Mesendoderm (in vitro differentiated cells): ENCODE measurements around the gene MORN5.

Experiments used
- DNase-seq: peaks from one replicate; pipeline ENCODE4 v3.0.0; 2013
- H2AK5ac ChIP-seq: 2 replicates; pipeline ENCODE4 v1.6.1; 2013; ENCODE audit warnings: low read length, inconsistent platforms
- H2BK120ac ChIP-seq: 2 replicates; pipeline ENCODE4 v1.6.1; 2013; ENCODE audit warnings: low read depth, mild to moderate bottlenecking, low read length, moderate library complexity, mixed read lengths
- H2BK15ac ChIP-seq: replicated peaks from 2 replicates; pipeline ENCODE4 v1.6.1; 2013; ENCODE audit warnings: low read depth, mild to moderate bottlenecking, moderate library complexity
- H2BK5ac ChIP-seq: 2 replicates; pipeline ENCODE4 v1.6.1; 2013; ENCODE audit warnings: low read length, inconsistent platforms
- H3K18ac ChIP-seq: 2 replicates; pipeline ENCODE4 v1.6.1; 2013; ENCODE audit warnings: mild to moderate bottlenecking, low read length, mixed read lengths
- H3K23ac ChIP-seq: one replicate; pipeline ENCODE4 v1.6.1; 2013; ENCODE audit warnings: low read length
- H3K27ac ChIP-seq: 2 replicates; pipeline ENCODE4 v1.5.1; 2013; ENCODE audit warnings: low read depth, mild to moderate bottlenecking, inconsistent platforms, low read length, moderate library complexity
- H3K27me3 ChIP-seq: 2 replicates; pipeline ENCODE4 v1.6.1; 2013; ENCODE audit warnings: low read length, control low read depth, mild to moderate bottlenecking, inconsistent platforms; ENCODE audit not compliant: insufficient read depth, poor library complexity
- H3K36me3 ChIP-seq: 2 replicates; pipeline ENCODE4 v1.6.1; 2013; ENCODE audit warnings: low read length, inconsistent platforms; ENCODE audit not compliant: control insufficient read depth, insufficient read depth
- H3K4ac ChIP-seq: one replicate; pipeline ENCODE4 v1.6.1; 2013; ENCODE audit warnings: low read depth, mild to moderate bottlenecking, low read length, moderate library complexity
- H3K4me1 ChIP-seq: 2 replicates; pipeline ENCODE4 v1.6.1; 2013; ENCODE audit warnings: low read depth, low read length, inconsistent platforms; ENCODE audit not compliant: control insufficient read depth
- H3K4me2 ChIP-seq: 2 replicates; pipeline ENCODE4 v1.6.1; 2013; ENCODE audit warnings: low read length
- H3K4me3 ChIP-seq: 2 replicates; pipeline ENCODE4 v1.5.1; 2013; ENCODE audit warnings: mild to moderate bottlenecking, low read length
- H3K56ac ChIP-seq: one replicate; pipeline ENCODE4 v1.6.1; 2013; ENCODE audit warnings: low read length
- H3K79me1 ChIP-seq: 2 replicates; pipeline ENCODE4 v1.6.1; 2013; ENCODE audit warnings: low read length, inconsistent platforms
- H3K79me2 ChIP-seq: 2 replicates; pipeline ENCODE4 v1.6.1; 2013; ENCODE audit warnings: mild to moderate bottlenecking, low read length; ENCODE audit not compliant: control insufficient read depth, insufficient read depth
- H3K9ac ChIP-seq: 2 replicates; pipeline ENCODE4 v1.6.1; 2013; ENCODE audit warnings: low read length, inconsistent platforms
- H4K5ac ChIP-seq: one replicate; pipeline ENCODE4 v1.6.1; 2013; ENCODE audit warnings: low read length
- H4K8ac ChIP-seq: one replicate; pipeline ENCODE4 v1.6.1; 2013; ENCODE audit warnings: low read depth, mild to moderate bottlenecking, control low read depth, low read length, moderate library complexity
- WGBS: extraction: QIAGEN DNeasy Blood & Tissue Kit; methylation state at CpG from one replicate; pipeline ENCODE4 v1.1.7; 2013; ENCODE audit warnings: low lambda C conversion rate, missing lambda C conversion rate; ENCODE audit not compliant: insufficient coverage; ENCODE audit errors: extremely low coverage; 5-methylcytosine and 5-hydroxymethylcytosine counted together

Gene MORN5

DNA sequence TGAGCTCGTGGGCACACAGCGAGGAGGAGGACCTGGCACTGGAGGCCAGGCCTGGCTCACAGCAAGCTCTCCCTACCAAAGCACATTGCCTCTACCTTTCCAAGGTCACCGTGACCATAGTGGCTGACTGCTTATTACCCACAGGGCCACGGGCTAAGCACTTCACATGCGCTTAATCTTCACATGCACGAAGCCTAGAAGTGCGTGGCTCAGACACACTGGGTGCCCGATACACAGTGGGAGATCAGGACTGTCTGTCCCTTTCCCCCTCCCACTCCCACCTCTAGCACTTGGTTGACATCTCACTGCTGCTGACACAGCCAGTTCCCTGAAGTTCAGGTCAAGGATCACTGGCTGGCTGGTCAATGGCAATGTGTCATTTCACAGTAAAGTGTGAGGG lies 45.5 kb downstream of the MORN5 start:
- Histone ChIP-seq H3K4me3 (no peak overlapping the region), H3K4ac (no peak overlapping the region), H2BK5ac (no peak overlapping the region), H2BK15ac (no peak overlapping the region), H3K4me1 (no peaks in the 10 kb centered on the region), H3K79me2 (no peaks in the 10 kb centered on the region), H3K4me2 (no peak overlapping the region), H3K23ac (no peak overlapping the region), H3K27ac (no peak overlapping the region), H3K27me3 (no peaks in the 10 kb centered on the region), H3K36me3 (no peaks in the 10 kb centered on the region), H2BK120ac (no peak overlapping the region), H3K9ac (no peak overlapping the region), H3K18ac (no peak overlapping the region), H4K5ac (no peak overlapping the region), H3K56ac (no peak overlapping the region), H3K79me1 (no peaks in the 10 kb centered on the region), H2AK5ac (no peak overlapping the region), H4K8ac (no peak overlapping the region)
- no peak for DNase-seq
- no CpG with 5 or more reads among the region's 8 CpGs for WGBS

GRCh38 chr9:122206118-122207046 lies 46.7 kb downstream of the MORN5 start:
- no peak overlapping the region for H4K5ac ChIP-seq
- H3K23ac ChIP-seq, result no peak overlapping the region
- H4K8ac ChIP-seq, result no peak overlapping the region
- DNase-seq, result no peak
- no peak overlapping the region for H3K4me3 ChIP-seq
- no peak overlapping the region for H2BK5ac ChIP-seq
- H3K4me2 ChIP-seq, result no peak overlapping the region
- no peaks in the 10 kb centered on the region for H3K79me1 ChIP-seq
- H3K18ac ChIP-seq, result no peak overlapping the region
- no peak overlapping the region for H3K4ac ChIP-seq
- no peaks in the 10 kb centered on the region for H3K79me2 ChIP-seq
- no peak overlapping the region for H3K27ac ChIP-seq
- H3K4me1 ChIP-seq, result no peaks in the 10 kb centered on the region
- no peak overlapping the region for H2AK5ac ChIP-seq
- no CpG with 5 or more reads among the region's 9 CpGs for WGBS
- H2BK120ac ChIP-seq, result no peak overlapping the region
- H3K27me3 ChIP-seq, result peaks cover under 1% of the 10 kb centered on the region
- H3K9ac ChIP-seq, result no peak overlapping the region
- no peaks in the 10 kb centered on the region for H3K36me3 ChIP-seq
- no peak overlapping the region for H2BK15ac ChIP-seq
- no peak overlapping the region for H3K56ac ChIP-seq

GRCh38 chr9:122207096-122207495 lies 47.4 kb downstream of the MORN5 start:
- Histone ChIP-seq H3K18ac (no peak overlapping the region), H3K27me3 (peaks cover 6% of the 10 kb centered on the region), H3K23ac (no peak overlapping the region), H3K4ac (no peak overlapping the region), H2BK15ac (no peak overlapping the region), H2AK5ac (no peak overlapping the region), H3K79me2 (no peaks in the 10 kb centered on the region), H3K27ac (no peak overlapping the region), H3K79me1 (no peaks in the 10 kb centered on the region), H3K4me2 (no peak overlapping the region), H3K9ac (no peak overlapping the region), H3K56ac (no peak overlapping the region), H3K36me3 (no peaks in the 10 kb centered on the region), H3K4me3 (no peak overlapping the region), H4K5ac (no peak overlapping the region), H2BK120ac (no peak overlapping the region), H3K4me1 (no peaks in the 10 kb centered on the region), H2BK5ac (no peak overlapping the region), H4K8ac (no peak overlapping the region)
- no peak for DNase-seq
- no CpG with 5 or more reads among the region's 9 CpGs for WGBS

DNA sequence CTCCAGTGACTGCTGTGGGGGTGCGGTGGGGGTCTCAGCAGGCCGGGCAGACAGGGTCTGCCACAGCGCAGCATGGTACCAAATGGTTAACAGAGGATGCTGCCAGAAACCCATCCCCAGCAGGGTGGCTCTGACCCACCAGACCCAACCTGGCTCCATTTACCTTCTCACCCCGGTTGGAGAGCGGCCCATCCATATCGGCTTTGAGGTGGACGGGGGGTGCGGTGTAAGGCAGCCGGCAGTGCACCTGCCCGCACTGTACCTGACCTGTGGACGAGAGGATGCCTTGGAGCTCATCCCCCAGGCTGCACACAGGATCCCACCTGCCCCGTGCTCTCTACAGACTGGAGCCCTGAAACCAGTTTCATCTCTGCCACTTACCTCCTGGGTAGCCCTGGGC lies 49.7 kb downstream of the MORN5 start:
- Histone ChIP-seq H3K4me3 (no peak overlapping the region), H3K4ac (no peak overlapping the region), H2BK15ac (no peak overlapping the region), H4K8ac (no peak overlapping the region), H3K27me3 (peaks cover 22% of the 10 kb centered on the region), H3K27ac (no peak overlapping the region), H3K9ac (no peak overlapping the region), H3K56ac (no peak overlapping the region), H2BK120ac (no peak overlapping the region), H3K79me1 (no peaks in the 10 kb centered on the region), H4K5ac (no peak overlapping the region), H3K23ac (no peak overlapping the region), H2BK5ac (no peak overlapping the region), H3K4me1 (no peaks in the 10 kb centered on the region), H3K36me3 (no peaks in the 10 kb centered on the region), H3K18ac (no peak overlapping the region), H3K79me2 (no peaks in the 10 kb centered on the region), H3K4me2 (no peak overlapping the region), H2AK5ac (no peak overlapping the region)
- WGBS, result no CpG with 5 or more reads among the region's 12 CpGs
- DNase-seq, result no peak

DNA sequence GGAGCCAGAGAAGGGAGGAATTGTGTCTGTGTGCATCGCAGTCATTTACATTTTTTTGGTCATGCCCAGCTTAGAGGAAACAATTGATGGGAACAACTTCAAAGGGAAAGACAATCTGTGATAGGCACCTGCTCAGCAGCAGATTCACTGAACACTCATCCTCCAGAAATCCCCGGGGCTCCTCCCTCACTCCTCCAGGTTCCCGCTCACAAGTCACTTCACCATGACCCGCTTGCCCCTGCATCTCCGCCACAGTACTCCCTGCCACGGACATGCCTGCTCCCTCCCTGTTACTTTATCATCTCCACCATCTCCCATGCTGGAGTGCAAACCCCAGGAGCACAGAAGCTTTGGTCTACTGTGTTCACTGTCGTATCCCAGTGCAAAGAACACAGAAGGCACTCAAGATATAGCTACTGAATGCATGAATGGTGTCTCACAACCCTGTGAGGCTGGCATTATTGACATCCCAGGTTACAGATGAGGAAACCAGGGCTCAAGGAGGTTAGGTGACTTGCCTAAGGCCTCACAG lies 52.8 kb downstream of the MORN5 start:
- no peaks in the 10 kb centered on the region for H3K79me1 ChIP-seq
- no peaks in the 10 kb centered on the region for H3K4me1 ChIP-seq
- H3K4ac ChIP-seq, result no peak overlapping the region
- no peak overlapping the region for H4K8ac ChIP-seq
- H3K18ac ChIP-seq, result no peak overlapping the region
- DNase-seq, result no peak
- H3K27ac ChIP-seq, result no peak overlapping the region
- no peak overlapping the region for H3K9ac ChIP-seq
- H3K79me2 ChIP-seq, result no peaks in the 10 kb centered on the region
- H2BK5ac ChIP-seq, result no peak overlapping the region
- WGBS, result no CpG with 5 or more reads among the region's 7 CpGs
- no peak overlapping the region for H3K4me2 ChIP-seq
- H3K36me3 ChIP-seq, result no peaks in the 10 kb centered on the region
- no peak overlapping the region for H2BK120ac ChIP-seq
- H3K27me3 ChIP-seq, result peaks cover 43% of the 10 kb centered on the region
- H3K56ac ChIP-seq, result no peak overlapping the region
- H3K4me3 ChIP-seq, result no peak overlapping the region
- no peak overlapping the region for H4K5ac ChIP-seq
- H2BK15ac ChIP-seq, result no peak overlapping the region
- no peak overlapping the region for H2AK5ac ChIP-seq
- H3K23ac ChIP-seq, result no peak overlapping the region
